Measurements from ENCODE around the gene KCNQ1. TPM values are rescaled to one million over a fixed set of nuclear protein-coding genes. Genes with fewer than 3 reads are reported as not detected.

KCNQ1 gene
- total and polyA plus RNA-seq, 2 donors (not counting 1 experiment from before 2014, with no cell fraction given), result 21.5 to 28.8 TPM

DNA sequence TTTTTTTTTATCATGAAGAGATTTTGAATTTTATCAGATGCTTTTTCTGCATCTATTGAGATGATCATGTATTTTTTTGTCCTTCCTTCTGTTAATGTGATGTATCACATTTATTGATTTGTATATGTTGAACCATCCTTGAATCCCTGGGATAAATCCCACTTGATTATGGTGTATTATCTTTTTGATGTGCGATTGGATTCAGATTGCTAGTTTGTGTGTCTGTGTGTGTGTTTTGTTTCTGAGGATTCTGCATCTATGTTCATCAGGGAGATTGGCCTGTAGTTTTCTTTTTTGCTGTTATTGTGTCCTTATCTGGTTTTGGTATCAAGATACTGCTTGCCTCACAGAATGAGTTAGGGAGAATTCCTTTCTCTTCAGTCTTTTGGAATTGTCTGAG lies 202.4 kb downstream of the KCNQ1 start:
- no peak overlapping the region for H3K4me3 Mint-ChIP-seq

DNA sequence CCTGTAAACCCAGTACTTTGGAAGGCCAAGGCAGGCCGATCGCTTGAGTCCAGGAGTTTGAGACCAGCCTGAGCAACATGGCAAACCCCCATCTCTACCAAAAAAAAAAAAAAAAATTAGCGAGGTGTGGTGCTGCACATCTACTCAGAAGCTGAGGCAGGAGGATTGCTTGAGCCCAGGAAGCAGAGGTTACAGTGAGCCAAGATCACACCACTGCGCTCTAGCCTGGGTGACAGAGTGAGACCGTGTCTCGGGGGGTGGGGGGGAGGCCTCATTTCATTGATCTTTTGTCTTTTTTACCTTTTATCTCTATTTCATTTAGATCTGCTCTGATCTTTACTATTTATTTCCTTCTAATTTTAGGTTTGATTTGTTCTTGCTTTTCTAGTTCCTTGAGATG lies 203.1 kb downstream of the KCNQ1 start:
- Histone ChIP-seq H3K36me3 (replicated peaks in 1 of 2; ENCODE audit: control extremely low read depth in 1 of 2, control insufficient read depth in 1 of 2, extremely low read depth in 1 of 2, insufficient read depth in 2 of 2, low read length in 1 of 2) (peaks cover 0 to 5% of the 10 kb centered on the region in 2 experiments), H3K4me1 (ENCODE audit: control insufficient read depth in 2 of 2, insufficient read depth in 2 of 2, low read length in 2 of 2) (no peaks in the 10 kb centered on the region), H3K79me2 (ENCODE audit: control insufficient read depth, insufficient read depth, low read length) (peaks cover 5% of the 10 kb centered on the region), H3K4me3 (ENCODE audit: control extremely low read depth in 1 of 5, extremely low read depth in 1 of 5, insufficient read depth in 1 of 5, low read depth in 2 of 5, low read length in 4 of 5) (no peak overlapping the region), H3K4me2 (replicated peaks; ENCODE audit: low read depth, low read length, poor library complexity, severe bottlenecking) (no peak overlapping the region), H2AFZ (ENCODE audit: insufficient read depth, low read depth, low read length, poor library complexity, severe bottlenecking) (no peak overlapping the region), H3K9me3 (ENCODE audit: control extremely low read depth in 1 of 3, control insufficient read depth in 2 of 3, insufficient read depth in 1 of 3, low read length in 2 of 3) (peaks cover 25 to 71% (median 40%) of the 10 kb centered on the region in 3 donors), H4K20me1 (ENCODE audit: control insufficient read depth, insufficient read depth, low read length, poor library complexity, severe bottlenecking) (no peaks in the 10 kb centered on the region), H3K9ac (ENCODE audit: low read length) (no peak overlapping the region), H3K27ac (ENCODE audit: low read length in 2 of 2) (no peak overlapping the region), H3K27me3 (replicated peaks in 1 of 4; ENCODE audit: control extremely low read depth in 1 of 4, control insufficient read depth in 3 of 4, insufficient read depth in 4 of 4, low read length in 3 of 4) (no peaks in the 10 kb centered on the region)
- ATAC-seq (ENCODE audit: low read depth) (no peak), DNase-seq (no peak)
- POLR2A ChIA-PET, result no interaction called here
- CTCF ChIA-PET, result no interaction called here
- WGBS (ENCODE audit: insufficient coverage), result no CpG with 5 or more reads among the region's 6 CpGs
- intact Hi-C loops (cut with micrococcal nuclease), result no loop called here
- H3K27me3 Mint-ChIP-seq, result no peaks in the 10 kb centered on the region
- TF ChIP-seq, protein P1, sequence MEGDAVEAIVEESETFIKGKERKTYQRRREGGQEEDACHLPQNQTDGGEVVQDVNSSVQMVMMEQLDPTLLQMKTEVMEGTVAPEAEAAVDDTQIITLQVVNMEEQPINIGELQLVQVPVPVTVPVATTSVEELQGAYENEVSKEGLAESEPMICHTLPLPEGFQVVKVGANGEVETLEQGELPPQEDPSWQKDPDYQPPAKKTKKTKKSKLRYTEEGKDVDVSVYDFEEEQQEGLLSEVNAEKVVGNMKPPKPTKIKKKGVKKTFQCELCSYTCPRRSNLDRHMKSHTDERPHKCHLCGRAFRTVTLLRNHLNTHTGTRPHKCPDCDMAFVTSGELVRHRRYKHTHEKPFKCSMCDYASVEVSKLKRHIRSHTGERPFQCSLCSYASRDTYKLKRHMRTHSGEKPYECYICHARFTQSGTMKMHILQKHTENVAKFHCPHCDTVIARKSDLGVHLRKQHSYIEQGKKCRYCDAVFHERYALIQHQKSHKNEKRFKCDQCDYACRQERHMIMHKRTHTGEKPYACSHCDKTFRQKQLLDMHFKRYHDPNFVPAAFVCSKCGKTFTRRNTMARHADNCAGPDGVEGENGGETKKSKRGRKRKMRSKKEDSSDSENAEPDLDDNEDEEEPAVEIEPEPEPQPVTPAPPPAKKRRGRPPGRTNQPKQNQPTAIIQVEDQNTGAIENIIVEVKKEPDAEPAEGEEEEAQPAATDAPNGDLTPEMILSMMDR (IDR thresholded peaks at IDR 0.05), result no peak
- TF ChIP-seq EZH2 (IDR thresholded peaks at IDR 0.05; ENCODE audit: borderline replicate concordance, insufficient read depth, low read depth, low read length, poor library complexity, severe bottlenecking), result no peak
- H3K9me3 Mint-ChIP-seq (ENCODE audit: insufficient read depth), result peaks cover 31% of the 10 kb centered on the region
- H3K4me3 Mint-ChIP-seq, result no peak overlapping the region
- no peak overlapping the region for H3K27ac Mint-ChIP-seq
- H3K4me1 Mint-ChIP-seq, result no peaks in the 10 kb centered on the region

More for the DNA sequence above, 202.4 kb downstream of the KCNQ1 start:
- ChIA-PET CTCF (no interaction called here), POLR2A (no interaction called here)
- Histone ChIP-seq H3K9me3 (ENCODE audit: control extremely low read depth in 1 of 3, control insufficient read depth in 2 of 3, insufficient read depth in 1 of 3, low read length in 2 of 3) (peaks cover 26 to 75% (median 36%) of the 10 kb centered on the region in 3 donors), H3K4me2 (replicated peaks; ENCODE audit: low read depth, low read length, poor library complexity, severe bottlenecking) (no peak overlapping the region), H3K27ac (ENCODE audit: low read length in 2 of 2) (no peak overlapping the region), H3K36me3 (replicated peaks in 1 of 2; ENCODE audit: control extremely low read depth in 1 of 2, control insufficient read depth in 1 of 2, extremely low read depth in 1 of 2, insufficient read depth in 2 of 2, low read length in 1 of 2) (peaks cover 0 to 5% of the 10 kb centered on the region in 2 experiments), H3K9ac (ENCODE audit: low read length) (no peak overlapping the region), H3K4me3 (ENCODE audit: control extremely low read depth in 1 of 5, extremely low read depth in 1 of 5, insufficient read depth in 1 of 5, low read depth in 2 of 5, low read length in 4 of 5) (no peak overlapping the region), H3K27me3 (replicated peaks in 1 of 4; ENCODE audit: control extremely low read depth in 1 of 4, control insufficient read depth in 3 of 4, insufficient read depth in 4 of 4, low read length in 3 of 4) (no peaks in the 10 kb centered on the region), H4K20me1 (ENCODE audit: control insufficient read depth, insufficient read depth, low read length, poor library complexity, severe bottlenecking) (no peaks in the 10 kb centered on the region), H3K4me1 (ENCODE audit: control insufficient read depth in 2 of 2, insufficient read depth in 2 of 2, low read length in 2 of 2) (no peaks in the 10 kb centered on the region), H2AFZ (ENCODE audit: insufficient read depth, low read depth, low read length, poor library complexity, severe bottlenecking) (no peak overlapping the region), H3K79me2 (ENCODE audit: control insufficient read depth, insufficient read depth, low read length) (peaks cover 5% of the 10 kb centered on the region)
- no peak for ATAC-seq (ENCODE audit: low read depth)
- Mint-ChIP-seq H3K4me1 (no peaks in the 10 kb centered on the region), H3K9me3 (ENCODE audit: insufficient read depth) (peaks cover 31% of the 10 kb centered on the region), H3K27me3 (no peaks in the 10 kb centered on the region), H3K27ac (no peak overlapping the region)
- TF ChIP-seq EZH2 (IDR thresholded peaks at IDR 0.05; ENCODE audit: borderline replicate concordance, insufficient read depth, low read depth, low read length, poor library complexity, severe bottlenecking), result no peak
- TF ChIP-seq, protein P1 (IDR thresholded peaks at IDR 0.05), result no peak
- intact Hi-C loops (cut with micrococcal nuclease), result no loop called here
- no peak for DNase-seq
- 100% methylated on average over 1 of the region's 1 CpG for WGBS (ENCODE audit: insufficient coverage)

All from B cell (primary cell).